ENCODE data around the gene DGUOK.

The DGUOK gene

GRCh38 chr2:73956218-73956865 lies 29.7 kb downstream of the DGUOK start:
- no peak for DNase-seq

DNA sequence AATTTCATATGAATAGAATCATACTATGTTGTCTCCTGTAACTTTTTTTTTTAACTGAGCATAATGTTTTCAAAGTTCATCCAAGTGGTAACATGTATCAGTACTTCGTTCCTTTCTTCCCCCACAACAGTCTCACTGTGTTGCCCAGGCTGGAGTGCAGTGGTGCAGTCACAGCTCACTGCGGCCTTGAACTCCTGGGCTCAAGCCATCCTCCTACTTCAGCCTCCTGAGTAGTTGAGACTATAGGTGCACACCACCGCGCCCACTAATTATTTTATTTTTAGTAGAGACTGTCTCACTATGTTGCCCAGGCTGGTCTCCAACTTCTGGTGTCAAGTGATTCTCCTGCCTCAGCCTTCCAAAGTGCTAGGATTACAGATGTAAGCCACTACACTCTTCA lies 34.6 kb downstream of the DGUOK start:
- no peak for DNase-seq

GRCh38 chr2:73961823-73962615 lies 35.3 kb downstream of the DGUOK start:
- DNase-seq = no peak

GRCh38 chr2:73962798-73963197 lies 36.1 kb downstream of the DGUOK start:
- DNase-seq = no peak

DNA sequence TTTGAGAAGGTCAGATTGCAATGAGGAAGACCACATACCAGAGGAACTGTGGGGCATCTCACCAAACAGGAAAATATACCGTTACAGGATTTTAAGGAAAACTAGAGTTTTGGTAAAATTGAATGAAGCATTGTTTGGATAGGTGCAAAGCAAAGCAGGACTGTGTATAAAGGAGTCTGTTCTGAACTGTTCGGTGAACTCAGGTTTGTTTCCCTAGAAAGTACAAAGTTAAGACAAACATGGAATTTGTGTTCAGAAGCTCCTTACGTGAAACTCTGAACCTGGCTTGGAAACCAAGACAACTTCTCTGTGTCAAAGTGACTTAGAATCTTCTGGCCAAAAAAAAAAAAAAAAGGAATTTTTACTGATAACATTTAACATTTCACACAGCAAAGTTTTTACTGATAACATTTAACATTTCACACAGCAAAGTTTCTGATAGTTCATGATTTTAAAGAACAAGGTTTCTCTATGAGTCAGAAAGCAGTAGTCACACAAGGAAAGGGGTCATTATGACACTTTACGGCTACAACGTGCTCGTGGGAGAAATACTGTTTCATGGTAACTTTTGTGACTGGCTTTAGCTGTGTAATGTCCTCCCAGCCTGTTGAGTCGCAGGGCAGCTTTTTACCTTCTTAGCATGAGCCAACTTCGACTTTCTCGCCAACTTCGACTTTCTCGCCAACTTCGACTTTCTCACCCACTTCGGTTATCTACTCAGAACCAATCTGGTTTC lies 36.9 kb downstream of the DGUOK start:
- no peak for DNase-seq

DNA sequence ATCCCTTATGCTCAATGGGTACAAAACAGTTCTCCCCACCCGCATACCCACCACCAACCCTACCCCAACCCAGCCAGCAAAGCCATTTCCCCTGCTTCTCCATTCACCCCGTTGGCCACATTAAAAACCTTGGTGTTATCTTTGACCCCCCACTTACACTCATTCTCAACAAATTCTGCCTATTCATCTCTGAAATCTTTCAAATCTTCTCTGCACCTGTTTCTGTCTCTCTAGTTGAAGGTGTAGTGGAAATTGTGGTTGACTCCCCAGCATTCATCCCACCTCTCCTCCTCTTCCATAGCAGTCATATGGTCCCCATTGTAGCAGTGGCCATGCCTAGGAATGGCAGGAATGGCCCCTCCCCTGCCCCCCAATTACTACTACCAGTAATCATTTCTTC lies 37.5 kb downstream of the DGUOK start:
- no peak for DNase-seq

DNA sequence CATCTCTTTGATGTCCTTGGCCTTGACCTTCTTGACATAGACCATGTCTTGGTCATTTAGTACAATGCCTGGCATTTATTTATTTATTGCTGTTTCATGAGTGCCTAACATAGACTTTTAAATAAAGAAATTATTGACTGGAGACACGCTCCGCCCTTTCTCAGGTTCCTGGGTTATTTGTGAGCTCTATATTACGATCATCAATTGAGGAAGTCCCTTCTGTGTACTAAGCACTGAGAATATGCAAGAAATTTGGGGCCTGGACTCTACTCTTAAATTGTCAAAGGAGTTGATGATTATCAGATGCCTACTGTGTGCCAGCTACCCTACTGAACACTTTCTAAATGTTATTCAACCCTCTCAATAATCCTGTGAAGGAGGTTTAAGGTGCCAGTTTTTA lies 38.4 kb downstream of the DGUOK start:
- DNase-seq = no peak

- DNase-seq = no peak
These were observed 41.8 kb downstream of the DGUOK start for GRCh38 chr2:73968357-73968937.

GRCh38 chr2:73969356-73969755 lies 42.7 kb downstream of the DGUOK start:
- DNase-seq = no peak

DNA sequence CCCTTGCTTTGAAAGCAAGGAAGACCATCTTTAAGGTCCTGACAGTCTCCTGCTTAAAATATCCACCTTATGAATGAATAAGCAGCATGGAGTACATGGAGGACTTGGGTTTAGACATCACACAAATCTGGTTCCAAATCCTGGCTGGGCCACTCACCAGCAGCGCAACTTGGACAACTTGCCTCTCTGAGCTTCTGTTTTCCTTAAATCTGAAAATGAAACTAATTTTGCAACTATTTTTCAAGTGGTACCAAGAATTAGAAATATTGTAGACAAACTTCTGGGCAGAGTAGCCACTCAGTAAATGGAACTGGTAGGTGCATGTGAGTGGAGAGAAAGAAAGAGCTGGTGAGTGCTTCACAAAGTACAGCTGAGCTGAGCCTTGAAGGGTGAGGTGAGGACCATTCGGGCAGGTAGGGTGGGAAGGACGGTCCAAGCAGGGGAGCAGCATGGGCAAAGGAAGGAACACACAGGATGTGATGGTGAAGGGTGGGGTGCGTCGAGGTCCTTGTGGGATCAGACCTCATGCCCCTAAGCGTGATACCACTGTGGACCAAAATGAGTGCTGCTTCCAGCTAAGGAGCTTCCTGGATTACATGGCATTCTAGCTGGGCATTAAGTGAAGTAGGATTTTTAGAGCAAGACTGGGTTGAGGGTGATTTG lies 43.6 kb downstream of the DGUOK start:
- no peak for DNase-seq

GRCh38 chr2:73970850-73971471 lies 44.3 kb downstream of the DGUOK start:
- peak; percentile 76 for DNase-seq

GRCh38 chr2:73971722-73972121 lies 45.0 kb downstream of the DGUOK start:
- no peak for DNase-seq

DNA sequence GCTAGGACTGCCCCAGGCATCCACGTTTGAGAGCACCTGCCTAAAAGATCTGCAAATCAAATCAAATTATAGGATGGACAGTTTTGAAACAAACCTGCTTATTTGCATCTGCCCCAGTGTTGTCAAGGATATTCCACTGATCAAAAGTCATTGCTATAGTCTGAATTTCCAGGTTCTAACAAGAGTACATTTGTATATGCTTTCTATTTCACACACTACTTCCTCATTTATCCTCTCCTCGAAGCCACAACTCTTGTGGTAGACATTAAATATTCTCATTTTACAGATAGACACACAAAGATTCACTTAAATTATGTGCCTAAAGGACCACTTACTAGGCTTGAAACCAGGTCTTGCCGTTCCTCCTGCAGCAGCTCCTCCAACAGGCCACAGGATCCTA lies 46.2 kb downstream of the DGUOK start:
- DNase-seq = no peak

DNA sequence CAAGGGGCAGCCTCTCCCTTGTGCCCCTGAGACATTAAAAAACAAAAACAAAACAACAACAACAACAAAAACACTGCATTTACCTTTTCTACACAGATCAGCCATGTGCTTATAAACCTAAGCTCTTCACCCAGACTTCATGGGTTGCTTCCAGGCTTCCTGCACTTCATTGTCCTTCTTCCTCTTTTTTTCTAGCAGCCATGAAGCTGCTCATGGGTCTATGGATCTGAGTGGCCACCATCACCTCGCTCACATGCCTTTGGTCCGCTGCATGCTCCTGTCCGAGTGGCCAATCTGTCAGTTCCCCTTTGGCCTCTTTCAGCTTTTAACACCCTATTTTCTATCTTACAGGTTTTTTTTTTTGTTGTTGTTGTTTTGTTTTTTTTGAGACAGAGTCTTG lies 49.1 kb downstream of the DGUOK start:
- no peak for DNase-seq

DNA sequence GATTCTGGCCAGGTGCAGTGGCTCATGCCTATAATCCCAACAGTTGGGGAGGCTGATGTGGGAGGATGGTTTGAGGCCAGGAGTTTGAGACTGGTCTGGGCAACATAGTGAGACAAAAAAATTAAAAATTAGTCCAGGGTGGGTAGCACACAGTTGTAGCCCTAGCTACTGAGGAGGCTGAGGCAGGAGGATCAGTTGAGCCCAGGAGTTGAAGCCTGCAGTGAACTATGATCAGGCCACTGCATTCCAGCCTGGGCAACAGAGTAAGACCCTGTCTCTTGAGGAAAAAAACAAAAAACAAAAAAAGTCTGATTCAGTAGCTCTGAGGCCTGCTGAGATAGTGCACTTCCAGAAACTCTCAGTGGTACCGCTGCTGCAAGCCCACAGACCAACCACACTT lies 50.1 kb downstream of the DGUOK start:
- DNase-seq = no peak

DNA sequence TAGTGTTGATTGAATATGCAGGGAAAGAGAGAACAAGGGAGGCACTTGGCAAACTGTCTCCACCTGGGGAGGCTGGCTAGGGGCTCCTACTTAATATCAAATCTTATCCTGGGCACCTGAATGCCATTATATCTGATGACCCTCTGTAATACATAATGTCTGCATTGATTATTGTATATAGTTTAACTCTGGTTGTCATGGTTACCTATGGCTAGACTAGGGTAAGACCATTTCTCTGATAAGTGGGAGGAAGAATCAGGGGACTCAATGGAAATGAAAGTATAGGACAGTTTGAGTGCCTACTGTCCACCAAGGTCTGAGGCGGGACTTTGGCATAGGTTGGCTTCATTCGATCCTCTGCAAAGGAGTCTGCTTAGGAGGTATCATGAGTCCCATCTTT lies 50.8 kb downstream of the DGUOK start:
- DNase-seq = no peak

DNA sequence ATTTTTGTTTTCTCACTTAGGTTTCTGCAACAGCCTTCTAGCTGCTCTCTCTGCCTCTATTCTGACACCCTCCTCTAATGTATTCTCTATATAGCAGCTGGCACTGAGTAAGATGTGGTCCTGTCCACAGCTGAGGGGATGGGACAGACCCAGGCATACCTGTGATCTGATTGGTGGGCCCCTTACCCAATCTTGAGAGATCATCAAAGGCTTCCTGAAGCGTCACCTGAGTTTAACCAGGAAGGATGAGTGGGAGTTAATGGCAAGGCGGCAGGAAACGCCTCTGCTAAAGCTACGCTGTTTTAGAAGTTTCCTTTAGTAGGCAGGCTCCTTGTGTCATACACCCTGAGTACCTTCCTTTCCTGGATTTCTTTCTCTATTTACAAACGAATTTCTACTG lies 52.3 kb downstream of the DGUOK start:
- peak; percentile 86 for DNase-seq

DNA sequence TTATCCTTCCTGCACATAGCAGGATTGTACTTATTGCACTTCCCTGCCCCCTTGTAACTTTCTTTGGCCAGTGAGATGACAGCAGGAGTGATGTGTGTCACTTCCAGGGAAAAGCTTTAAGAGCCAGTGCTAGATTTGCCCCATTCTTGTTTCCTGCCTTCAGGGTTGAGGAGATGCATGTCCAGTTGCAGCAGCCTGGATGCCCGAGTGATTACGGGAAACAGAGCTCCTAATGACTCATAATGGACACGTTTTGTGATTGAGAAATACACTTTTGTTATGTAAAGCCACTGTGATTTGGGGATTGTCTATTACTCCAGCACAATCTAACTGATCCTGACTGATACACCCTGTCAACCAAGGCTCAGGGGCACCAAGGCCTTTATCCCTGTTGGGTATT lies 53.0 kb downstream of the DGUOK start:
- no peak for DNase-seq

DNA sequence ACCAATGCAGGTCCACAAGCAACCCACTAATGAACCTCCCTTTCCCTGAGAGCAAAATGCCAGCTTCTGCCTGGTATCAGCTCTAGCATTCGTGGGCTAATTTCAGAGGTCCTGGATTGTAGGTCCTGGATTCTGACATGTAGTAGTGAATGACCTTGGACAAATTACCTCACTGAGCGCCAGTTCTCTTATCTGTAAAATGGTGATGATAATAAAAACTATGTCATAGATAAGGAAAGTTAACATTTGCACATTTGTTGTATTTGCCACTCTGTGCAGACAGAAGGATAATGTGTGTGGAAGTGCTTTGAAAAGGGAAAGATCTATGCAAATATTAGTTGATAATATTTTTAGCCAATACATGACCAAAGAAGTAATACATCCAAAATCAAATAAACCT lies 53.9 kb downstream of the DGUOK start:
- DNase-seq = no peak

DNA sequence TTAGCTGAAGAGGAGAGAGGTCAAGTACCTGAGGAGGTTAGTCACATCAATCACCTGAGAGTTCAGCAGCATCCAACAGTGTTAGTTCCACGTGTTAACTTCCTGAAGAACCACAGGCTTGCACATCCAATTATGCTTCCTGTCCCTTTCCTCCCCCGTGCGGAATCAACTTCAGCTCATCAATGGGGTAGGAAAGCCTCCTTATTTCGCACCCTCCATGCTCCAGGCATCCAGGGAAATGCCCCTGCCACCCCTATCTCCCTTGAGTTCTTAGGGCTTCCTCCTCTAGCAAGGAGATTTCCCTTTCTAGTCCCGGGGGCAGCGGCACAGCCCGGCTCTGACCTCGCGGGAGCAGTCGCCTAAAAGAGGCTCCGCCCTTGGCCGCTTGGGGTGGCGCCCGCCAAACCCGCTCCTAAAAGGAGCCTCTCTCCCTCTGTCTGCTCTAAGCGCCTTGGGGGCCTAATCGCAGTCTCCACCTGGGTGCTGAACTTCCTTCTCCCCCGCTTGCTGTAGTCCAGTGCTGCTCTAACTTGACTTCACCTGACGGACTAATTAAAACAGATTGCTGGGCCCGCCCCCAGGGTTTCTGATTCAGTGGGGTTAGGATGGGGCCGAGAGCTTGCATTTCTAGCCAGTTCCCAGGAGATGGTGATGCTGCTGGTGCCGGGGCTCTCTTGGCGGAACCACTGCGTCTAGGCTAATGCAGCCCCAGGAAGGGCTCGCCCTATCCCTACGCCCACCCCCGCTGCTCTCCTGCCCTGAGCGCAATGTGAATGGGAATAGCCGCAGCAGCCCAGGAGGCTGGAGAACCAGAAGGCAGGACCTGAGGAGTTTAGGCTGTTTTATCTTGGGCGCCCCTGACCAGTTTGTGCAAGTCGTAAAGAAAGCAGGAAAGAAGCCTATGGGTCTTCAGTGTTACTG lies 54.7 kb downstream of the DGUOK start:
- DNase-seq = no peak

- DNase-seq = no peak
These were observed 55.5 kb downstream of the DGUOK start for GRCh38 chr2:73982140-73982617.
